B cell (primary cell): ENCODE measurements around the gene ARPP19.
"Not testable (repeated sequence)": the region's sequence is repeated elsewhere in the genome, so short reads cannot be mapped to it uniquely, and the experiment has no call there.

Experiments used
- EZH2 ChIP-seq: IDR thresholded peaks from 2 replicates; pipeline ENCODE4 v1.6.1; 2012; ENCODE audit warnings: borderline replicate concordance, low read depth, mild to moderate bottlenecking, moderate library complexity, low read length; ENCODE audit not compliant: insufficient read depth, poor library complexity, severe bottlenecking
- TF ChIP-seq, protein P1 (sequence below): fragments of 200-600 bp; IDR thresholded peaks from one replicate; pipeline ENCODE4 v1.8.0; 2022; ENCODE audit warnings: antibody characterized with exemption, mild to moderate bottlenecking

DNA sequence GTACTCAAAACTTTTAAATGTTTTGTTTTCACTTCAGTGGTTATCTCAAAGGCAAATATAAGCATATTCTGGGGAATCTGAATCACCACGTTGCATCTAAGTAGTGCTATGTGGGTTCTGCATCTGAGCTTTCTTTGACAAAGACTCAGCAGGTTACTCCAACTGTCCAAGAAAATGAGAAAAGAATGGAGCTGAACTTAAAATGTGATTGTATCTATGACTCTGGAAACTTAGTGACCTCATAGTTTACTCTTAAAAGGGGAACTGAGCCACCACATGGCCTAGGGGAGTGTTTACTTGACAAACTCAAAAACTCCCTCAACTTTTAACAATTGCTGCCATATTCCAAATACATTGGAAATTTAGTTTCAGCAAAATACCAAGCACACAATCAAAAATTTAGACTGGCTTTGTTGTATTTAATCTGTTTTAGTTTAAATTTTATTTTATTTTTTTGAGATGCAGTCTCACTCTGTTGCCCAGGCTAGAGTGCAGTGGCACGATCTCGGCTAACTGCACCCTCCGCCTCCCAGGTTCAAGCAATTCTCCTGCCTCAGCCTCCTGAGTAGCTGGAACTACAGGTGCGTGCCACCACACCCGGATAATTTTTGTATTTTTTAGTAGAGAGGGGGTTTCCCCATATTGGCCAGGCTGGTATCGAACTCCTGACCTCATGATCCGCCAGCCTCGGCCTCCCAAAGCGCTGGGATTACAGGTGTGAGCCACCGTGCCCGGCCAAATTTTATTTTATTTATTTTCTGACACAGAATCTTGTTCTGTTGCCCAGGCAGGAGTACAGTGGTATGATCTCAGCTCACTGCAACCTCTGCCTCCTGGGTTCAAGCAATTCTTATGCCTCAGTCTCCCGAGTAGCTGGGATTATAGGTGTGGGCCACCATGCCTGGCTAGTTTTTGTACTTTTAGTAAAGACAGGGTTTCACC is 3.1 kb downstream of the ARPP19 start:
- TF ChIP-seq, protein P1, sequence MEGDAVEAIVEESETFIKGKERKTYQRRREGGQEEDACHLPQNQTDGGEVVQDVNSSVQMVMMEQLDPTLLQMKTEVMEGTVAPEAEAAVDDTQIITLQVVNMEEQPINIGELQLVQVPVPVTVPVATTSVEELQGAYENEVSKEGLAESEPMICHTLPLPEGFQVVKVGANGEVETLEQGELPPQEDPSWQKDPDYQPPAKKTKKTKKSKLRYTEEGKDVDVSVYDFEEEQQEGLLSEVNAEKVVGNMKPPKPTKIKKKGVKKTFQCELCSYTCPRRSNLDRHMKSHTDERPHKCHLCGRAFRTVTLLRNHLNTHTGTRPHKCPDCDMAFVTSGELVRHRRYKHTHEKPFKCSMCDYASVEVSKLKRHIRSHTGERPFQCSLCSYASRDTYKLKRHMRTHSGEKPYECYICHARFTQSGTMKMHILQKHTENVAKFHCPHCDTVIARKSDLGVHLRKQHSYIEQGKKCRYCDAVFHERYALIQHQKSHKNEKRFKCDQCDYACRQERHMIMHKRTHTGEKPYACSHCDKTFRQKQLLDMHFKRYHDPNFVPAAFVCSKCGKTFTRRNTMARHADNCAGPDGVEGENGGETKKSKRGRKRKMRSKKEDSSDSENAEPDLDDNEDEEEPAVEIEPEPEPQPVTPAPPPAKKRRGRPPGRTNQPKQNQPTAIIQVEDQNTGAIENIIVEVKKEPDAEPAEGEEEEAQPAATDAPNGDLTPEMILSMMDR = not testable (repeated sequence)
- TF ChIP-seq EZH2 = not testable (repeated sequence)
